ENCODE data around the gene OR1L4.

DNA sequence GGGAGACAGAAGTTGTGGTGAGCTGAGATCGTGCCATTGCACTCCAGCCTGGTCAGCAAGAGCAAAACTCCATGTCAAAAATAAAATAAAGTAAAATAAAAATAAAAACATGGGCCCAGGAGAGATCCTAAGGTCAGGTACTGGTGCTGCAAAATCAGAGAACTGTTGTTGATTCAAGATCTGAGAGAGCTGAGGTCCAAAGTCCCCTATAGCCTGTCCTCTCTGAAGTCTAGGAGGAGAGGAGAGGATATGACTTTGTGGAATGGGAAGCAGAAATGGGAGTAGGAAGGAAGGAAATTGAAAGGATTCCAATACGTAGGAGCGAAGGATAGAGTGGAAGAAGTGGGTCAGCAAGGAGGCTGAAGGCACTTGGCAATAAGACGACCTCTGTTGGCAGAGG lies 4.6 kb upstream of the OR1L4 start:
- TF ChIP-seq, protein P1, sequence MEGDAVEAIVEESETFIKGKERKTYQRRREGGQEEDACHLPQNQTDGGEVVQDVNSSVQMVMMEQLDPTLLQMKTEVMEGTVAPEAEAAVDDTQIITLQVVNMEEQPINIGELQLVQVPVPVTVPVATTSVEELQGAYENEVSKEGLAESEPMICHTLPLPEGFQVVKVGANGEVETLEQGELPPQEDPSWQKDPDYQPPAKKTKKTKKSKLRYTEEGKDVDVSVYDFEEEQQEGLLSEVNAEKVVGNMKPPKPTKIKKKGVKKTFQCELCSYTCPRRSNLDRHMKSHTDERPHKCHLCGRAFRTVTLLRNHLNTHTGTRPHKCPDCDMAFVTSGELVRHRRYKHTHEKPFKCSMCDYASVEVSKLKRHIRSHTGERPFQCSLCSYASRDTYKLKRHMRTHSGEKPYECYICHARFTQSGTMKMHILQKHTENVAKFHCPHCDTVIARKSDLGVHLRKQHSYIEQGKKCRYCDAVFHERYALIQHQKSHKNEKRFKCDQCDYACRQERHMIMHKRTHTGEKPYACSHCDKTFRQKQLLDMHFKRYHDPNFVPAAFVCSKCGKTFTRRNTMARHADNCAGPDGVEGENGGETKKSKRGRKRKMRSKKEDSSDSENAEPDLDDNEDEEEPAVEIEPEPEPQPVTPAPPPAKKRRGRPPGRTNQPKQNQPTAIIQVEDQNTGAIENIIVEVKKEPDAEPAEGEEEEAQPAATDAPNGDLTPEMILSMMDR (conservative IDR thresholded peaks at IDR 0.05 in 1 of 2, IDR thresholded peaks at IDR 0.05 in 1 of 2; ENCODE audit: extremely low read depth in 1 of 2, insufficient read depth in 1 of 2, low read depth in 1 of 2, low read length in 2 of 2), result no peak
- TF ChIP-seq EZH2 (IDR thresholded peaks at IDR 0.05; ENCODE audit: borderline replicate concordance, low read length), result no peak

All from mammary epithelial cell (primary cell).